ENCODE results near the gene C1orf232. TPM values are rescaled to one million over a fixed set of nuclear protein-coding genes. Genes with fewer than 3 reads are reported as not detected.
A peak's percentile ranks its signal among the peaks of the same experiment; 100 is the strongest.

The C1orf232 gene
- total and polyA plus RNA-seq, 4 donors = not detected

- no peak for TF ChIP-seq REST (IDR thresholded peaks at IDR 0.05)
- TF ChIP-seq FOXA2 (IDR thresholded peaks at IDR 0.05) = no peak
- TF ChIP-seq YY1 (IDR thresholded peaks at IDR 0.05) = no peak
- no peak for TF ChIP-seq RXRA (IDR thresholded peaks at IDR 0.05)
- TF ChIP-seq FOXA1 (IDR thresholded peaks at IDR 0.05) = no peak
Measured at GRCh38 chr1:26125946-26126320, 42.8 kb downstream of the C1orf232 start (continued).

GRCh38 chr1:26125382-26125781 is 43.4 kb downstream of the C1orf232 start:
- peaks cover 7 to 19% (median 17%) of the 10 kb centered on the region in 4 donors for H3K4me1 ChIP-seq (ENCODE audit: control insufficient read depth in 4 of 4, insufficient read depth in 4 of 4, low read length in 3 of 4)
- TF ChIP-seq GABPA (IDR thresholded peaks at IDR 0.05 in 1 of 2, conservative IDR thresholded peaks at IDR 0.05 in 1 of 2) (no peak), SP1 (IDR thresholded peaks at IDR 0.05) (no peak), HNF4A (conservative IDR thresholded peaks at IDR 0.05) (no peak)
- peak overlapping the region in 1 of 2 donors; percentile 33 for H3K27ac ChIP-seq (ENCODE audit: low read depth in 1 of 2, low read length in 2 of 2)
- peaks cover 0 to 6% (median 0%) of the 10 kb centered on the region in 4 donors for H3K36me3 ChIP-seq (ENCODE audit: control insufficient read depth in 4 of 4, insufficient read depth in 3 of 4, low read depth in 1 of 4, low read length in 3 of 4)
- no peaks in the 10 kb centered on the region for H3K27me3 ChIP-seq (ENCODE audit: control insufficient read depth in 4 of 4, insufficient read depth in 4 of 4, low read length in 3 of 4)
- DNase-seq (ENCODE audit: low spot score) = no peak
- H3K9ac ChIP-seq (ENCODE audit: low read depth in 1 of 2, low read length in 2 of 2) = no peak overlapping the region
- no peak overlapping the region for H3K4me3 ChIP-seq (ENCODE audit: low read depth in 1 of 3, low read length in 3 of 3)
- no peaks in the 10 kb centered on the region for H3K9me3 ChIP-seq (ENCODE audit: control insufficient read depth in 4 of 4, low read length in 3 of 4)

- no peaks in the 10 kb centered on the region for H3K9me3 ChIP-seq (ENCODE audit: control insufficient read depth in 4 of 4, low read length in 3 of 4)
- peak overlapping the region in 1 of 2 donors; percentile 33 for H3K27ac ChIP-seq (ENCODE audit: low read depth in 1 of 2, low read length in 2 of 2)
- H3K9ac ChIP-seq (ENCODE audit: low read depth in 1 of 2, low read length in 2 of 2) = no peak overlapping the region
- peaks cover 0 to 6% (median 0%) of the 10 kb centered on the region in 4 donors for H3K36me3 ChIP-seq (ENCODE audit: control insufficient read depth in 4 of 4, insufficient read depth in 3 of 4, low read depth in 1 of 4, low read length in 3 of 4)
- WGBS = 53% methylated on average over 4 of the region's 4 CpGs
- H3K4me1 ChIP-seq (ENCODE audit: control insufficient read depth in 4 of 4, insufficient read depth in 4 of 4, low read length in 3 of 4) = peaks cover 7 to 19% (median 17%) of the 10 kb centered on the region in 4 donors
- H3K4me3 ChIP-seq (ENCODE audit: low read depth in 1 of 3, low read length in 3 of 3) = no peak overlapping the region
- no peaks in the 10 kb centered on the region for H3K27me3 ChIP-seq (ENCODE audit: control insufficient read depth in 4 of 4, insufficient read depth in 4 of 4, low read length in 3 of 4)
- DNase-seq (ENCODE audit: low spot score) = no peak
- TF ChIP-seq RXRA (IDR thresholded peaks at IDR 0.05) = no peak
- TF ChIP-seq HNF4A (conservative IDR thresholded peaks at IDR 0.05) = no peak
- no peak for TF ChIP-seq RAD21 (IDR thresholded peaks at IDR 0.05)
- TF ChIP-seq REST (IDR thresholded peaks at IDR 0.05) = no peak
- TF ChIP-seq MAX (IDR thresholded peaks at IDR 0.05) = no peak
- TF ChIP-seq ATF3 (IDR thresholded peaks at IDR 0.05) = no peak
- no peak for TF ChIP-seq ZBTB33 (IDR thresholded peaks at IDR 0.05)
- no peak for TF ChIP-seq JUND (IDR thresholded peaks at IDR 0.05)
- no peak for TF ChIP-seq TAF1 (conservative IDR thresholded peaks at IDR 0.05)
- no peak for TF ChIP-seq FOXA2 (IDR thresholded peaks at IDR 0.05)
- no peak for TF ChIP-seq SP1 (IDR thresholded peaks at IDR 0.05)
- no peak for TF ChIP-seq GABPA (IDR thresholded peaks at IDR 0.05 in 1 of 2, conservative IDR thresholded peaks at IDR 0.05 in 1 of 2)
- no peak for TF ChIP-seq EGR1 (IDR thresholded peaks at IDR 0.05; ENCODE audit: low read depth in 2 of 2)
- no peak for TF ChIP-seq YY1 (IDR thresholded peaks at IDR 0.05)
- no peak for TF ChIP-seq FOXA1 (IDR thresholded peaks at IDR 0.05)
- no peak for TF ChIP-seq NR2F2 (IDR thresholded peaks at IDR 0.05)
- TF ChIP-seq HNF4G (IDR thresholded peaks at IDR 0.05) = no peak
Measured at GRCh38 chr1:26124418-26125331, 44.1 kb downstream of the C1orf232 start.

All from liver (tissue), 9 donors.